ENCODE results near the gene MATN1.
A peak's percentile ranks its signal among the peaks of the same experiment; 100 is the strongest.

The MATN1 gene

DNA sequence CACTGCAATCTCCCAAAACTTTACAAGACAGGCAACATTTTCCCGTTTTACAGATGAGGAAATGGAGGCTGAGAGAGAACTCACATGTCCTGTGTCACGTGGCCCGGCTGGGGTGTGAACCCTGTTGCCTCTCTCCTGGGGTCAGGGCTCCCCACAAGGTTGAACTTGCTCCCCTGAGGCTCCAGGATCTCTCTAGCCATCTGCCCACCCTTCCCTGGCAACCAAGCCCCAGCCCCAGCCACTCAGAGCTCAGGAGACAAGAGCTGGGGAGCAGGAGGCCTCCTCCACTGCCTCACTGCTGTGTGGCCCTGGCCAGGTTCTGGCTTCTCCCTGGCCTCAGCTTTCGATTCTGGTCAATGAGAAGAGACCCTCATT, 22.4 kb upstream of the MATN1 start:
- peaks cover 39% of the 10 kb centered on the region; the same call in 1 of the 2 replicates for H3K36me3 ChIP-seq (ENCODE audit: insufficient read depth, low read length)
- H3K9me2 ChIP-seq (replicated peaks; ENCODE audit: low read depth, low read length), result no peaks in the 10 kb centered on the region
- H3F3A ChIP-seq (ENCODE audit: low read depth), result no peaks in the 10 kb centered on the region
- peaks cover 93% of the 10 kb centered on the region for H4K20me1 ChIP-seq (ENCODE audit: insufficient read depth, low read length, poor library complexity, severe bottlenecking)
- peaks cover 95% of the 10 kb centered on the region for H3K79me2 ChIP-seq (ENCODE audit: insufficient read depth, low read length)
- no peak overlapping the region for H3K4me3 ChIP-seq (ENCODE audit: low read length, poor library complexity, severe bottlenecking)
- no peak overlapping the region for H2AFZ ChIP-seq (ENCODE audit: low read length)
- no peak for TF ChIP-seq EZH2phosphoT487 (IDR thresholded peaks at IDR 0.05; ENCODE audit: borderline replicate concordance)
- TF ChIP-seq, protein P1, sequence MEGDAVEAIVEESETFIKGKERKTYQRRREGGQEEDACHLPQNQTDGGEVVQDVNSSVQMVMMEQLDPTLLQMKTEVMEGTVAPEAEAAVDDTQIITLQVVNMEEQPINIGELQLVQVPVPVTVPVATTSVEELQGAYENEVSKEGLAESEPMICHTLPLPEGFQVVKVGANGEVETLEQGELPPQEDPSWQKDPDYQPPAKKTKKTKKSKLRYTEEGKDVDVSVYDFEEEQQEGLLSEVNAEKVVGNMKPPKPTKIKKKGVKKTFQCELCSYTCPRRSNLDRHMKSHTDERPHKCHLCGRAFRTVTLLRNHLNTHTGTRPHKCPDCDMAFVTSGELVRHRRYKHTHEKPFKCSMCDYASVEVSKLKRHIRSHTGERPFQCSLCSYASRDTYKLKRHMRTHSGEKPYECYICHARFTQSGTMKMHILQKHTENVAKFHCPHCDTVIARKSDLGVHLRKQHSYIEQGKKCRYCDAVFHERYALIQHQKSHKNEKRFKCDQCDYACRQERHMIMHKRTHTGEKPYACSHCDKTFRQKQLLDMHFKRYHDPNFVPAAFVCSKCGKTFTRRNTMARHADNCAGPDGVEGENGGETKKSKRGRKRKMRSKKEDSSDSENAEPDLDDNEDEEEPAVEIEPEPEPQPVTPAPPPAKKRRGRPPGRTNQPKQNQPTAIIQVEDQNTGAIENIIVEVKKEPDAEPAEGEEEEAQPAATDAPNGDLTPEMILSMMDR (conservative IDR thresholded peaks at IDR 0.05; ENCODE audit: low read length), result no peak
- H3K4me1 ChIP-seq (ENCODE audit: insufficient read depth, low read length, poor library complexity, severe bottlenecking), result peaks cover 76% of the 10 kb centered on the region
- no peaks in the 10 kb centered on the region for H3K9me3 ChIP-seq (ENCODE audit: insufficient read depth, low read depth, low read length)
- peak overlapping the region; percentile 42 for H3K9ac ChIP-seq (ENCODE audit: low read depth, low read length, poor library complexity, severe bottlenecking)
- peak overlapping the region; percentile 54 for H3K4me2 ChIP-seq (ENCODE audit: low read depth, low read length, poor library complexity, severe bottlenecking)
- no peaks in the 10 kb centered on the region for H3K27me3 ChIP-seq (ENCODE audit: insufficient read depth, low read length, poor library complexity, severe bottlenecking)

DNA sequence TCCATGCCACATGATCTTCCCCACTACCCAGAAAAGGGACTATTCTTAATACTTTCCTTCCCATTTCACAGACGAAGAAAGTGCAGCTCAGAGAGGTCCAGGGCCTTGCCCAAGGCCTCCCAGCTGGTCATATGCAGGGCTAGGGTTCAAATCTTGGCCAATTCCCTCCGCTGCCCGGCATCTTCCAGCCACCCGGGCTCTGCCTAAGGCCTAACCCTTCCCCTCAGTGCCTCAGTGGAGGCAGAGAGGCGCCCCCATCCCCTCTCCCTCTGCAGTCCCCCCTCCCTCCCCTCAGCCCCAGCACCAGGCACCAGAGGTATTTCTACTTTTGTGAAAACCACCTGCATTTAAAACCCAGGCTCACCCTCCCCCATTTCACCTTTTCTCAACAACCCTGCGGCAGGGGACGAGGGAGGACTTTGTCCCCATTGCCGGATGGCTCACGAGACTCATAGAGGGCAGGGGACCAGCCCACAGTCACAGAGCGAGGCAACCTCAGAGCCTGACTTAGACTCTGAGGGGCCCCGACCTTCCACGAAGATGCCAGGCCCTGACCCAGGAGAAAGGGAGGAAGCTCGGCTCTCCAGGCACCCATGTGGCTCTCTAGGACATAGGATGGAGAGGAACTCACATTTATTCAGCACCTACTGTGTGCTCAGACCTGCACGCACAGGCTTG, 21.9 kb upstream of the MATN1 start:
- H3K27me3 ChIP-seq (ENCODE audit: insufficient read depth, low read length, poor library complexity, severe bottlenecking), result no peaks in the 10 kb centered on the region
- H3K9ac ChIP-seq (ENCODE audit: low read depth, low read length, poor library complexity, severe bottlenecking), result peak overlapping the region; percentile 46
- H3F3A ChIP-seq (ENCODE audit: low read depth), result no peaks in the 10 kb centered on the region
- TF ChIP-seq, protein P1 (conservative IDR thresholded peaks at IDR 0.05; ENCODE audit: low read length), result no peak
- no peak for TF ChIP-seq EZH2phosphoT487 (IDR thresholded peaks at IDR 0.05; ENCODE audit: borderline replicate concordance)
- H3K9me2 ChIP-seq (replicated peaks; ENCODE audit: low read depth, low read length), result no peaks in the 10 kb centered on the region
- no peak overlapping the region for H3K4me3 ChIP-seq (ENCODE audit: low read length, poor library complexity, severe bottlenecking)
- peak overlapping the region; percentile 54 for H3K4me2 ChIP-seq (ENCODE audit: low read depth, low read length, poor library complexity, severe bottlenecking)
- no peaks in the 10 kb centered on the region for H3K9me3 ChIP-seq (ENCODE audit: insufficient read depth, low read depth, low read length)
- peaks cover 95% of the 10 kb centered on the region for H3K79me2 ChIP-seq (ENCODE audit: insufficient read depth, low read length)
- no peak overlapping the region for H2AFZ ChIP-seq (ENCODE audit: low read length)
- H4K20me1 ChIP-seq (ENCODE audit: insufficient read depth, low read length, poor library complexity, severe bottlenecking), result peaks cover 91% of the 10 kb centered on the region
- peaks cover 71% of the 10 kb centered on the region for H3K4me1 ChIP-seq (ENCODE audit: insufficient read depth, low read length, poor library complexity, severe bottlenecking)
- H3K36me3 ChIP-seq (ENCODE audit: insufficient read depth, low read length), result peaks cover 44% of the 10 kb centered on the region; the same call in 1 of the 2 replicates

DNA sequence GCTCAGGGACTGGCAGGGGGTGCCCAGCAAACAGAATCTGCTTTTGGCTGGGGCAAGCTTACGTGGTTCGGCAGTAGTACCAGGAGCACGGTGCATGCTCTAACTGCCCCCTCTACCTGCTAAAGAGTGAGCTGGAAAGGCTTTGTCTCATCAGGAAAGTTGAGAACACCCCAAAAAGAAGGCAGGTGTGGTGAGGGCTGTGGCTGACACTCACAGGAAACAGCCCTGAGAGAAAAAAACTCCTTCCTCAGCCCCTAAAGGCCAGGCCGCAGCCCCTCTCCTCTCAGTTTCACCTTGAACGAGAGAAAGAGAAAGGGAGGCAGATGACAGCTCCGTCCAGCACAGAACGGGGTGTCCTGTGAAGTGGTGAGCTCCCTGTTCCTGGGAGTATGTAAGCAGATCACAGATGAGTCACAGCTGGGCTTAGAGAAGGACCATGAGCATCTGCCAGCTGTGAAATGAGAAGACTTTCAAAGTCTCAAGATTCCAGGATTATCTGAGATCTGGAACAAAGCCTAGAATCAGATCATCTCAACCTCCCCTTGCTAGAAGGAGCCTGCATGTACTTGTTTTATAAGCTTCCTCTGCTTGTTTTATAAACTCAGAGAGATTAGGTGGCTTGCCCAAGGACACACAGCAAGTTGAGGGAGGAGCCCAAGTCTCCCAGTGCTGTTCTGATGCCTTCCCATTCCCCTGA, 20.8 kb upstream of the MATN1 start:
- peaks cover 60% of the 10 kb centered on the region for H3K4me1 ChIP-seq (ENCODE audit: insufficient read depth, low read length, poor library complexity, severe bottlenecking)
- no peaks in the 10 kb centered on the region for H3K27me3 ChIP-seq (ENCODE audit: insufficient read depth, low read length, poor library complexity, severe bottlenecking)
- no peaks in the 10 kb centered on the region for H3K9me2 ChIP-seq (replicated peaks; ENCODE audit: low read depth, low read length)
- TF ChIP-seq EZH2phosphoT487 (IDR thresholded peaks at IDR 0.05; ENCODE audit: borderline replicate concordance), result no peak
- TF ChIP-seq, protein P1 (conservative IDR thresholded peaks at IDR 0.05; ENCODE audit: low read length), result no peak
- no peaks in the 10 kb centered on the region for H3K9me3 ChIP-seq (ENCODE audit: insufficient read depth, low read depth, low read length)
- peak overlapping the region; percentile 46 for H3K9ac ChIP-seq (ENCODE audit: low read depth, low read length, poor library complexity, severe bottlenecking)
- H2AFZ ChIP-seq (ENCODE audit: low read length), result no peak overlapping the region
- H3F3A ChIP-seq (ENCODE audit: low read depth), result no peaks in the 10 kb centered on the region
- peaks cover 48% of the 10 kb centered on the region; the same call in 1 of the 2 replicates for H3K36me3 ChIP-seq (ENCODE audit: insufficient read depth, low read length)
- H3K4me2 ChIP-seq (ENCODE audit: low read depth, low read length, poor library complexity, severe bottlenecking), result peak overlapping the region; percentile 54
- peaks cover 84% of the 10 kb centered on the region for H4K20me1 ChIP-seq (ENCODE audit: insufficient read depth, low read length, poor library complexity, severe bottlenecking)
- peak overlapping the region; percentile 34 for H3K4me3 ChIP-seq (ENCODE audit: low read length, poor library complexity, severe bottlenecking)
- peaks cover 84% of the 10 kb centered on the region for H3K79me2 ChIP-seq (ENCODE audit: insufficient read depth, low read length)

All from Loucy (cell line).